Upper lobe of left lung (tissue), 4 donors: ENCODE measurements around the gene GPR137C.

Experiments
- CTCF ChIP-seq, 6 experiments: fragments of 450-650 bp in 4 of 6; fragments of 200-600 bp in 2 of 6; sonication (generic) in 2 of 6; IDR thresholded peaks; one replicate each; pipeline ENCODE4 v1.5.1; 2016 to 2019; ENCODE audit warnings: antibody characterized with exemption in 6 of 6
- EP300 ChIP-seq, 4 donors: sonication (generic); formaldehyde crosslinking; IDR thresholded peaks; one replicate each; pipeline ENCODE4 v1.5.1; 2017; ENCODE audit warnings: antibody characterized with exemption in 4 of 4, control low read depth in 2 of 4
- POLR2A ChIP-seq, 4 donors: fragments of 450-650 bp; IDR thresholded peaks; one replicate each; pipeline ENCODE4 v1.5.1; 2016 to 2017; ENCODE audit warnings: antibody characterized with exemption in 4 of 4, mild to moderate bottlenecking in 2 of 4

GRCh38 chr14:52590318-52590717 lies 37.7 kb downstream of the GPR137C start:
- TF ChIP-seq CTCF (IDR thresholded peaks at IDR 0.05) (no peak), EP300 (IDR thresholded peaks at IDR 0.05) (no peak), POLR2A (IDR thresholded peaks at IDR 0.05) (no peak)
